Neuron (in vitro differentiated cells): ENCODE results near the gene PDE6A.

Experiments used
- H2AFZ ChIP-seq: one replicate; pipeline ENCODE4 v1.6.1; 2013; ENCODE audit warnings: low read depth, mild to moderate bottlenecking, inconsistent platforms, low read length, moderate library complexity
- H3K27me3 ChIP-seq: one replicate; pipeline ENCODE4 v1.6.1; 2013; ENCODE audit warnings: low read length; ENCODE audit not compliant: insufficient read depth
- H3K36me3 ChIP-seq: one replicate; pipeline ENCODE4 v1.6.1; 2013; ENCODE audit warnings: low read length; ENCODE audit not compliant: insufficient read depth
- H3K4me1 ChIP-seq: one replicate; pipeline ENCODE4 v1.6.1; 2013; ENCODE audit warnings: low read length; ENCODE audit not compliant: insufficient read depth
- H3K4me3 ChIP-seq: 2 replicates; pipeline ENCODE4 v1.5.1; 2013; ENCODE audit warnings: mild to moderate bottlenecking, low read length, moderate library complexity
- H3K9me3 ChIP-seq: one replicate; pipeline ENCODE4 v1.6.1; 2013; ENCODE audit warnings: low read length

The PDE6A gene

DNA sequence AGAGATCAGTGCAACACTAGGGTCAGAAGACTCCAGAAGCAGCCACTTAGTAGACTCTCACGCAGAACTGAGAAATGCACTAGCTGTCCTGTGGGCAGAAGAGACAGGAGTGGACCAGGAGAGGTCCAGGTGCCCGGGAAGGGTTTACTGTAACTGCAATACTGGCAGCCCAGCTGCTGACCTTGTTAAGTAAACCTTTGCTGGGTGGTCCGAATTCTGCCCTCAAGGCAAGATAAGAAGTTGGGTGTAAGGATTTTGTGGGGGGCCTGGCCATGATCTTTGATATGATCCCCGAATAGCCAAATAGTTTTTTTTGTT, 91.3 kb downstream of the PDE6A start:
- no peaks in the 10 kb centered on the region for H3K9me3 ChIP-seq

GRCh38 chr5:149852641-149853330, 91.8 kb downstream of the PDE6A start:
- H2AFZ ChIP-seq, result no peak overlapping the region
- H3K9me3 ChIP-seq, result no peaks in the 10 kb centered on the region
- no peaks in the 10 kb centered on the region for H3K36me3 ChIP-seq
- H3K4me1 ChIP-seq, result no peaks in the 10 kb centered on the region
- H3K4me3 ChIP-seq, result no peak overlapping the region
- H3K27me3 ChIP-seq, result no peaks in the 10 kb centered on the region

More for the DNA sequence above, 91.3 kb downstream of the PDE6A start:
- Histone ChIP-seq H3K36me3 (no peaks in the 10 kb centered on the region), H3K4me3 (no peak overlapping the region), H3K4me1 (no peaks in the 10 kb centered on the region), H3K27me3 (no peaks in the 10 kb centered on the region), H2AFZ (no peak overlapping the region)

DNA sequence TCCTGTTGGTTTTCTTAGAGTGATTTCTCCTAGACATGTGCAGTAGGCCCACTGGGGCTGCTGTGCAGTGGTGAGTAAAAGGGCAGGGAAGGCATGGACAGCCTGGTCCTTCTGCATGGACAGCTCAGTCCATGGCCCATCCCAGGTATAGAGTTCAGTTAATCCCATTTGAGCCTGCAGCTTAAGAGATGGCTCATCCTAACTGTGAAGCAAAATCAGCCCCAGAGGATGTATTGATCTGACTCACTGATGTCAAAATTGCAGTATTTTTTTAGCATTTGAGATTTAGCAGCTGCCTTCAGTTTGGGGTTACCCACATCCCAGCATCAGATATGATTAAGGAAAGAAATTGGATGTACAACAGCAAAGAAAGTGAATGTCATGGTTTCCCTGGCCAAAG, 93.4 kb downstream of the PDE6A start:
- H3K27me3 ChIP-seq, result no peaks in the 10 kb centered on the region
- H3K4me3 ChIP-seq, result no peak overlapping the region
- no peak overlapping the region for H2AFZ ChIP-seq
- no peaks in the 10 kb centered on the region for H3K36me3 ChIP-seq
- no peaks in the 10 kb centered on the region for H3K4me1 ChIP-seq
- H3K9me3 ChIP-seq, result no peaks in the 10 kb centered on the region

DNA sequence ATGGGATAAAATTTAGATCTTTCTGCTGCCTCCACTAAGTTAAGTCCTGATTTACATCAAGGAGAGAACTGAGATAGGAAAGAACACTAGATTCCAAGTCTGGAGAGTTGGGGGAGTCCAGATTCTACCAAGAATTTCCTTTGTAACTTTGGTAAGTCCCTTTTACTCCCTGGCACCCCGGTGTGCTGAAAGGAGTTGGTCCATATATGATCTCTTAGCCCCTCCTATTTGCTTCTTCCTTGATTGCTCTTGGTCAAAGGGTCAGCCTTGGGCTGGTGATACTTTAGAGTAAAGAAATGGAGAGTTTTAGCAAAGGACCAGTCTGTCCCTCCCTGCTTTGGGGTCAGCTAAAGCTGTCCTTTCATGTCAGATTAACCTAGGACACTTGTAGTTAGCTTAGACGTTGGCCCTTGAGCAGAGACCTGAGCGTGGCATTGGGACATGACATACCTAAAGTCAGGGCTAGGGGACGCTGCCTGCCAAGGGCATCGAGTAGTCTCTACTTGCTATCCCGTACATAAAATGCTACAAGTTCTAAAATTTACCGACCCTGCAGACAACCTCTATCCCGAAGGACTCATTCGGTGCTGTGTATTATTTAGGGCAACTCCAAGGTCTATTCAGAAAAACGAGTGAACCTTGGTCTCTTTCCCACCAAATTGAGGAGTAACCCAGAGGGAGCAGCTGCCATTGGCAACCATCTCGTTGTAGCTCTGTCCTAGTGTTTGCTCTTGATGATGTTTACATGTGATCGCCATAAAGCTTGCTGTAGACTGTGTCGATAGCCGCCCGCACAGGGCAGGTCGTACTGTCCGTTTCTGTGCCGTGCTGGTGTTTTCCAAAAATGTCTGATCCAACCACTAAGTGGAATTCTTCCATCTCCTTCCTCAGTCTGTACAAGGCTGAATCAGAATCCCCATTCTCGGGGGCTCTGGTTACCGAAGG, 94.4 kb downstream of the PDE6A start:
- Histone ChIP-seq H3K36me3 (no peaks in the 10 kb centered on the region), H3K9me3 (no peaks in the 10 kb centered on the region), H3K4me1 (no peaks in the 10 kb centered on the region), H3K4me3 (no peak overlapping the region), H3K27me3 (no peaks in the 10 kb centered on the region), H2AFZ (no peak overlapping the region)

DNA sequence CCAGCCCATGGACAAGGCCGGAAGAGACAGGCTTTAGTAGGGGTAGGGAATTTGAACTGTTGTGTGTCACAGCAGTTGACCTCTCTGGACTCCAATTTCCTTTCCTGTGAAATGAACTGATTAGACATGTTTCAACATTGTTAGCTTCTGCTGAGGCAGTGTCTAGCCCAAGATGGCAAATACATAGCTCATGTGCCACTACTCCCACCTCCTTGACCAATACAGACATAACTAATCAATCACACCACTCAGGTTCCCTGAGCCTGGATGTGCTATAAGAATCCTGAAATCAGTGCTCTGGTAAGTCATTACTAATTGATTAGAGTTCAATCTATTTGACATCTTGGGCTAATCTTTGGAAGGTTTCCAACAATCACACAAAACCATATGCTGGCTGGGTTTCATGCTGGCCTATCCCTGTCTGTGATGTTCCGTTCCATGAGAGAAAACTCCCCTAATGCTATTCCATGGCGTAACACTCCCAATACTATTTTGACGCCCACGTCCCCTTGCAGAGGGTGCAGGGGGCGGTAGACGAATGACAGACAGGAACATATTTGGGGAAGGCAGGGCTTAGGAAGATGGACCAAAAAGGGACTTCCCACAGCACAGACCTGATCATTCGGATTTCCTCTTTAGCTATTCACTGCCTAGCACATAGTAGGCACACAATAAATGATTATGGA, 95.2 kb downstream of the PDE6A start:
- no peak overlapping the region for H2AFZ ChIP-seq
- H3K4me3 ChIP-seq, result no peak overlapping the region
- H3K36me3 ChIP-seq, result no peaks in the 10 kb centered on the region
- H3K9me3 ChIP-seq, result no peaks in the 10 kb centered on the region
- no peaks in the 10 kb centered on the region for H3K27me3 ChIP-seq
- no peaks in the 10 kb centered on the region for H3K4me1 ChIP-seq

DNA sequence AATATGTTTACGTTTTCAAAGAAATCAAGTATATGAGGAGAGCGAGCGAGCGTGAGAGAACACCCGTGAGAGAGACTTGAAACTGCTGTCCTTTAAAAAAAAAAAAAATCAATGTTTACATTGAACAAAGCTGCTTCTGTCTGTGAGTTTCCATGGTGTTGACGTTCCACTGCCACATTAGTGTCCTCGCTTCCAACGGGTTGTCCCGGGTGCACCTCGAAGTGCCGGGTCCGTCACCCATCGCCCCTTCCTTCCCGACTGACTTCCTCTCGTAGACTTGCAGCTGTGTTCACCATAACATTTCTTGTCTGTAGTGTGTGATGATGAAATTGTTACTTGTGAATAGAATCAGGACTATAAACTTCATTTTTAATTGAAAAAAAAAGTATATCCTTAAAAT, 97.0 kb downstream of the PDE6A start:
- Histone ChIP-seq H3K36me3 (no peaks in the 10 kb centered on the region), H3K4me3 (no peak overlapping the region), H3K27me3 (no peaks in the 10 kb centered on the region), H3K4me1 (no peaks in the 10 kb centered on the region), H2AFZ (no peak overlapping the region), H3K9me3 (no peaks in the 10 kb centered on the region)

DNA sequence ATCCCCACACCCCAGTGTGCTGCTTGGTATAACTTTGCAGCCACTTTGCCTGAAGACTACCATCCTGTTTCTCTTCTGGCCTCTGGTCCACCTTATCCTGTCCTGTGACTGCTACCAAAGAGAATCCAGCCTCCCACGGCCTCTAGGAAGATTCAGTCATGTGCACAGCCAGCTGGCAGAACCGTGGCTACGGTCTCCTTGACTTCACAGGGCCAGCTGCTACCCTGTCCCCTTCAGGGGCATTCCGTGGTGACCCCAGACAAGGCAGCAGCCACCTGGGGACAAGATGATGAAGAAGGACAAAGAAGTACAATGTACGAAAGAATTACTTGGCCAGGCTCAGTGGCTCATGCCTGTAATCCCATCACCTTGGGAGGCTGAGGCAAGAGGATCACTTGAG, 98.6 kb downstream of the PDE6A start:
- H3K27me3 ChIP-seq, result no peaks in the 10 kb centered on the region
- H2AFZ ChIP-seq, result no peak overlapping the region
- no peaks in the 10 kb centered on the region for H3K36me3 ChIP-seq
- H3K4me3 ChIP-seq, result no peak overlapping the region
- H3K9me3 ChIP-seq, result no peaks in the 10 kb centered on the region
- H3K4me1 ChIP-seq, result peaks cover under 1% of the 10 kb centered on the region

DNA sequence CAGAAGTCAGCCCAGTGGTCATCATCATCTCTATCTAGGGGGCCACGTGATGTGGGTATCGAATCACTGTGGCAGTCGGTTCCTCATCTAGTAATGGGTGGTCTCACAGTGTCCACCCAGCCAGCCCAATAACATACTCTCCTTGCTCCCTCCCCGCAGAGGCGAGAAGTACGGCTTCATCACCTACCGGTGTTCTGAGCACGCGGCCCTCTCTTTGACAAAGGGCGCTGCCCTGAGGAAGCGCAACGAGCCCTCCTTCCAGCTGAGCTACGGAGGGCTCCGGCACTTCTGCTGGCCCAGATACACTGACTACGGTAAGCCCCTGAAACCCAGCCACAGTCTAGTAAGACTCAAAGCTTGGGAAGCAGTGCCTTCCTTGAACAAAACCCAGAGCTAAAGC, 99.0 kb downstream of the PDE6A start:
- Histone ChIP-seq H3K9me3 (no peaks in the 10 kb centered on the region), H3K4me1 (peaks cover 3% of the 10 kb centered on the region), H3K36me3 (no peaks in the 10 kb centered on the region), H3K27me3 (no peaks in the 10 kb centered on the region), H2AFZ (no peak overlapping the region), H3K4me3 (no peak overlapping the region)

GRCh38 chr5:149841851-149842793, 102.5 kb downstream of the PDE6A start:
- Histone ChIP-seq H3K9me3 (no peaks in the 10 kb centered on the region), H3K27me3 (no peaks in the 10 kb centered on the region), H3K4me1 (peaks cover 11% of the 10 kb centered on the region), H3K36me3 (no peaks in the 10 kb centered on the region), H2AFZ (no peak overlapping the region), H3K4me3 (no peak overlapping the region)

GRCh38 chr5:149840226-149840825, 104.3 kb downstream of the PDE6A start:
- H3K36me3 ChIP-seq, result no peaks in the 10 kb centered on the region
- H3K27me3 ChIP-seq, result no peaks in the 10 kb centered on the region
- H2AFZ ChIP-seq, result peak overlapping the region; percentile 21
- H3K4me1 ChIP-seq, result peaks cover 11% of the 10 kb centered on the region
- H3K4me3 ChIP-seq, result peak overlapping the region; percentile 6
- no peaks in the 10 kb centered on the region for H3K9me3 ChIP-seq

GRCh38 chr5:149839761-149840160, 104.8 kb downstream of the PDE6A start:
- H3K9me3 ChIP-seq, result no peaks in the 10 kb centered on the region

More at GRCh38 chr5:149839761-149840160, 104.8 kb downstream of the PDE6A start:
- Histone ChIP-seq H3K36me3 (no peaks in the 10 kb centered on the region), H3K4me1 (peaks cover 11% of the 10 kb centered on the region), H3K4me3 (peak overlapping the region; percentile 6), H2AFZ (peak overlapping the region; percentile 21), H3K27me3 (no peaks in the 10 kb centered on the region)
